Breast epithelium (tissue), 3 donors: ENCODE measurements around the gene CDKN2A.

ENCODE experiments used
- CTCF ChIP-seq, 3 donors: fragments of 450-650 bp; IDR thresholded peaks; one replicate each; pipeline ENCODE4 v1.5.1; 2016 to 2017; ENCODE audit warnings: antibody characterized with exemption in 3 of 3, mild to moderate bottlenecking in 3 of 3, moderate library complexity in 3 of 3
- POLR2AphosphoS5 ChIP-seq, 3 donors: sonication (generic); formaldehyde crosslinking; IDR thresholded peaks; one replicate each; pipeline ENCODE4 v1.6.1; 2017; ENCODE audit warnings: antibody characterized with exemption in 3 of 3

DNA sequence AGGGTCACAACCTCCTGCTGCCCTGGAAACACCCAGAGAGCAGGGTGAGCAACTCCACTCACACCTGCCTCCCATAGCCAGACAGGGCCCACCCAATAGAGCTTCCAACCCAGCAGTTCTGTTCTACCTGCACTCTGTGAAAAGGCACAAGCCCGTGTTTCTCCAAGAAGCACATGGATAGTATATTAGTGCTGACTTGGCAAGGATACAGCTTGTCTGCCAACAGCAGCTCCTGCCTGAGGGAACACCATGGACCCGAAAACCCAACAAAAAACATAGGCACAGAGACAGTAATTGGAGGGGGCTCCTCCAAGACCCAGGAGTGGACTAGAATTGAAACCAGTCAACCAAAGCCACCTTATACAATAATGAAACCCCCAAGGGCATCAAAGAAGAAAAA is 48.6 kb downstream of the CDKN2A start:
- TF ChIP-seq CTCF (IDR thresholded peaks at IDR 0.05) (no peak), POLR2AphosphoS5 (IDR thresholded peaks at IDR 0.05) (no peak)
